ENCODE measurements around the gene PLPPR5.

DNA sequence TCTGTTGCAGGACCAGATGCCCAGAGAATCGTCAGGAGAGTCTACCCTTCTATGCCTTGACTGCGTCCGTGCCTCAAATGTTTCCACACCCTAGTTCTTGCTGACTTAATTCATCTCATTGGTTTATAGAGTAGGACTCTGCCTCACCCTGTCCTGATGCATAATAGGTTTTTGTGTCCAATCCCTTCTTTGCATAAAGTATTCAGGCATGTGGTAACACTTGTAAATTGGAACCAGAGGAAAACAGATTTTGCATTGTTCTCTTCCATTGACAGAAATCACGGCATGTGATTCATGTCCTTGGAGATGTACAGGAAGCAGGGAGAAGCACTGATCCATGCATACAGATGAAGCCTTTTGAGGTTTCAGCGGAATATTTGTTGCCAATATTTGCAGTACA, 29.5 kb downstream of the PLPPR5 start:
- TF ChIP-seq, protein P1, sequence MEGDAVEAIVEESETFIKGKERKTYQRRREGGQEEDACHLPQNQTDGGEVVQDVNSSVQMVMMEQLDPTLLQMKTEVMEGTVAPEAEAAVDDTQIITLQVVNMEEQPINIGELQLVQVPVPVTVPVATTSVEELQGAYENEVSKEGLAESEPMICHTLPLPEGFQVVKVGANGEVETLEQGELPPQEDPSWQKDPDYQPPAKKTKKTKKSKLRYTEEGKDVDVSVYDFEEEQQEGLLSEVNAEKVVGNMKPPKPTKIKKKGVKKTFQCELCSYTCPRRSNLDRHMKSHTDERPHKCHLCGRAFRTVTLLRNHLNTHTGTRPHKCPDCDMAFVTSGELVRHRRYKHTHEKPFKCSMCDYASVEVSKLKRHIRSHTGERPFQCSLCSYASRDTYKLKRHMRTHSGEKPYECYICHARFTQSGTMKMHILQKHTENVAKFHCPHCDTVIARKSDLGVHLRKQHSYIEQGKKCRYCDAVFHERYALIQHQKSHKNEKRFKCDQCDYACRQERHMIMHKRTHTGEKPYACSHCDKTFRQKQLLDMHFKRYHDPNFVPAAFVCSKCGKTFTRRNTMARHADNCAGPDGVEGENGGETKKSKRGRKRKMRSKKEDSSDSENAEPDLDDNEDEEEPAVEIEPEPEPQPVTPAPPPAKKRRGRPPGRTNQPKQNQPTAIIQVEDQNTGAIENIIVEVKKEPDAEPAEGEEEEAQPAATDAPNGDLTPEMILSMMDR (IDR thresholded peaks at IDR 0.05; ENCODE audit: poor library complexity) = no peak
- TF ChIP-seq EZH2phosphoT487 (IDR thresholded peaks at IDR 0.05; ENCODE audit: low read depth, severe bottlenecking, unreplicated experiment) = no peak
- TF ChIP-seq EZH2 (IDR thresholded peaks at IDR 0.05; ENCODE audit: borderline replicate concordance) = no peak
